ENCODE data around the gene DLEC1.

DLEC1 gene

DNA sequence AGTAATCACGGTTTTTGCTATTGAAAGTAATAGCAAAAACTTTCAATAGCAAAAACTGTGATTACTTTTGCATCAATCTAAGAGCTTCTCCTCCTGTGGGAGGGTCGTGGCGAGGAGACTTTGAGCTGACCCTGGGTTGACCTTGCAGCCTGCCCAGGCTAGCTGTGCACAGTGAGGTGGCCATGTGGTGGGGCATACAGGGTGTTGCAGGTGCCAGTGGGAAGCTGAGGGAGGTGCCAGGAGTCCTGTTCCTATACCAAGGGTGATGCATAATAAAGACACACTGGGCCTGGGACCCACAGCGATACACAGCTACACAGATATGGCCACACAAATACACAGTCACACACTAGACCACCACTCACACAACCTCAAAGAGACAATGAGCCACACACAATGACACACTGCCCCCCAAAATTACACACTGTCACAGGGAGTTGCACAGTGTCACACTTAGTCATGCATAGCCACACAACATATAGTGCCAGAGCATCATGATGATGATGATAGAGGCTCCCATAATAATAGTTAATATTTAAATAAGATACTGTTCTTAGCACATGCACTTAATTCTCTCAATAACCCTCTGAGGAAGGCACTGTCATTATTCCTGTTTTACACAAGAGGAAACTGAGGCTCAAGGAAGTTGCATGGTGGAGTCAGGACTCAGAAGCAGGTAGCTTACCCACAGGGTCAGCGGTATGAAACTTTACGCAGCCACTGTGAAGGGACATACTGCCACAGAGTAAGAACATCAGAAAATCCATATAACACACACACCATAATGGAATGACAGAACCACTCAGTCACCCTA is 15.9 kb upstream of the DLEC1 start:
- TF ChIP-seq TAF1 (IDR thresholded peaks at IDR 0.05; ENCODE audit: borderline replicate concordance, insufficient read depth, low read length) (no peak), POLR2AphosphoS5 (IDR thresholded peaks at IDR 0.05; ENCODE audit: low read depth, low read length) (no peak), SIN3A (IDR thresholded peaks at IDR 0.05; ENCODE audit: borderline replicate concordance, insufficient read depth, low read length) (no peak), FOXP2 (optimal IDR thresholded peaks at IDR 0.05; ENCODE audit: borderline replicate concordance, extremely low read depth, extremely low read length, insufficient read depth) (no peak)
- TF ChIP-seq, protein P1, sequence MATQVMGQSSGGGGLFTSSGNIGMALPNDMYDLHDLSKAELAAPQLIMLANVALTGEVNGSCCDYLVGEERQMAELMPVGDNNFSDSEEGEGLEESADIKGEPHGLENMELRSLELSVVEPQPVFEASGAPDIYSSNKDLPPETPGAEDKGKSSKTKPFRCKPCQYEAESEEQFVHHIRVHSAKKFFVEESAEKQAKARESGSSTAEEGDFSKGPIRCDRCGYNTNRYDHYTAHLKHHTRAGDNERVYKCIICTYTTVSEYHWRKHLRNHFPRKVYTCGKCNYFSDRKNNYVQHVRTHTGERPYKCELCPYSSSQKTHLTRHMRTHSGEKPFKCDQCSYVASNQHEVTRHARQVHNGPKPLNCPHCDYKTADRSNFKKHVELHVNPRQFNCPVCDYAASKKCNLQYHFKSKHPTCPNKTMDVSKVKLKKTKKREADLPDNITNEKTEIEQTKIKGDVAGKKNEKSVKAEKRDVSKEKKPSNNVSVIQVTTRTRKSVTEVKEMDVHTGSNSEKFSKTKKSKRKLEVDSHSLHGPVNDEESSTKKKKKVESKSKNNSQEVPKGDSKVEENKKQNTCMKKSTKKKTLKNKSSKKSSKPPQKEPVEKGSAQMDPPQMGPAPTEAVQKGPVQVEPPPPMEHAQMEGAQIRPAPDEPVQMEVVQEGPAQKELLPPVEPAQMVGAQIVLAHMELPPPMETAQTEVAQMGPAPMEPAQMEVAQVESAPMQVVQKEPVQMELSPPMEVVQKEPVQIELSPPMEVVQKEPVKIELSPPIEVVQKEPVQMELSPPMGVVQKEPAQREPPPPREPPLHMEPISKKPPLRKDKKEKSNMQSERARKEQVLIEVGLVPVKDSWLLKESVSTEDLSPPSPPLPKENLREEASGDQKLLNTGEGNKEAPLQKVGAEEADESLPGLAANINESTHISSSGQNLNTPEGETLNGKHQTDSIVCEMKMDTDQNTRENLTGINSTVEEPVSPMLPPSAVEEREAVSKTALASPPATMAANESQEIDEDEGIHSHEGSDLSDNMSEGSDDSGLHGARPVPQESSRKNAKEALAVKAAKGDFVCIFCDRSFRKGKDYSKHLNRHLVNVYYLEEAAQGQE (IDR thresholded peaks at IDR 0.05; ENCODE audit: insufficient read depth in 1 of 2, low read depth in 2 of 2, low read length in 2 of 2): no peak

- TF ChIP-seq, protein P1 (IDR thresholded peaks at IDR 0.05; ENCODE audit: insufficient read depth in 1 of 2, low read depth in 2 of 2, low read length in 2 of 2): no peak
- TF ChIP-seq POLR2AphosphoS5 (IDR thresholded peaks at IDR 0.05; ENCODE audit: low read depth, low read length): no peak
- TF ChIP-seq TAF1 (IDR thresholded peaks at IDR 0.05; ENCODE audit: borderline replicate concordance, insufficient read depth, low read length): no peak
- no peak for TF ChIP-seq SIN3A (IDR thresholded peaks at IDR 0.05; ENCODE audit: borderline replicate concordance, insufficient read depth, low read length)
- no peak for TF ChIP-seq FOXP2 (optimal IDR thresholded peaks at IDR 0.05; ENCODE audit: borderline replicate concordance, extremely low read depth, extremely low read length, insufficient read depth)
Measured at GRCh38 chr3:38026856-38027255, 12.2 kb upstream of the DLEC1 start.

DNA sequence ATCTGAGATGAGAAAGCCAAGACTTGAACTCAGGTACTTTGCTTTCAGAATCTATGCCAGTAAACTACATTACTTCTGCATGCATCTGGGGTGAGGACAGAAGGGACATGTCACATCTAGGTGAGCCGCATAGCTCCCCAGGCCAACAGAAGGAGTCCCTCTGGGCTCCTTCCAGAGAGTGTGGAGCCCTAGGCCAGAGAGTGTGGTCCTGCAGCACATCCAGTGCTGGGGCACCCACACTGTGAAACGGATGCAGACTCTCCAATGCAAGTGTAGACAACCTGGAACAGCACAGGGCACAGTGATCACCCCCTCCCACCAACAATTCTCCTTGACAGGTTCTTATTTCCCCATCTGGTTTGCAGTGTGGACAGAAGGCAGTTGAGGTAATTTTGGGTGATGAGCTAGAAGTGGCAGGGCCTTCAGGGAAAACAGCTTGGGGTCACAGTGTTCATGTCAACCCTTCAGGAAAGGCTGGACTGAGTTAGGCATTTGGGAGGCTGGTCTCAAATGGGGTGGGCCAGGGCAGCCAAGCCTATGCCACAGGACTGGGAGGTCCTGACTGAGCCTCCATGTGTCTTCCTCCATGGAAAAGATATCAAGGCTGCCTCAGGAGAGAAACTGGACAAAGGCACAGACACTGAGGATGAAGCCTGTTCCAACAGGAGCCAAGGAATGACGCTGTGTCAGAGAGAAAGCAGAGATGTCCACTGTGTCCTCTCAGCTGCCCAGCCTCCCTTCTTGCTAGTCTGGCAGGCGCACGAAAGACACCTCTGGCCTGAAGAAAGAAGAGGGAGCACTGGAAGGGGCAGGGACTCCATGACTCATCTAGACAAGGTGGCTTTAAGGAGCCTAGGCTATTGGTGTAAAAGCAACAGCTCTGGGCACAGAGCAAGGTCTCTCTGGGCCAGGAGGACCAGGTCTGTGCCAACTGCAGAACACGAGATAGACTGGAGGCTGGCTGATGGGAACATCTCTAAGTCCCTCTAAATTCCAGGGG is 11.2 kb upstream of the DLEC1 start:
- TF ChIP-seq POLR2AphosphoS5 (IDR thresholded peaks at IDR 0.05; ENCODE audit: low read depth, low read length) (no peak), SIN3A (IDR thresholded peaks at IDR 0.05; ENCODE audit: borderline replicate concordance, insufficient read depth, low read length) (no peak), FOXP2 (optimal IDR thresholded peaks at IDR 0.05; ENCODE audit: borderline replicate concordance, extremely low read depth, extremely low read length, insufficient read depth) (no peak), TAF1 (IDR thresholded peaks at IDR 0.05; ENCODE audit: borderline replicate concordance, insufficient read depth, low read length) (no peak)
- TF ChIP-seq, protein P1 (IDR thresholded peaks at IDR 0.05; ENCODE audit: insufficient read depth in 1 of 2, low read depth in 2 of 2, low read length in 2 of 2): no peak

DNA sequence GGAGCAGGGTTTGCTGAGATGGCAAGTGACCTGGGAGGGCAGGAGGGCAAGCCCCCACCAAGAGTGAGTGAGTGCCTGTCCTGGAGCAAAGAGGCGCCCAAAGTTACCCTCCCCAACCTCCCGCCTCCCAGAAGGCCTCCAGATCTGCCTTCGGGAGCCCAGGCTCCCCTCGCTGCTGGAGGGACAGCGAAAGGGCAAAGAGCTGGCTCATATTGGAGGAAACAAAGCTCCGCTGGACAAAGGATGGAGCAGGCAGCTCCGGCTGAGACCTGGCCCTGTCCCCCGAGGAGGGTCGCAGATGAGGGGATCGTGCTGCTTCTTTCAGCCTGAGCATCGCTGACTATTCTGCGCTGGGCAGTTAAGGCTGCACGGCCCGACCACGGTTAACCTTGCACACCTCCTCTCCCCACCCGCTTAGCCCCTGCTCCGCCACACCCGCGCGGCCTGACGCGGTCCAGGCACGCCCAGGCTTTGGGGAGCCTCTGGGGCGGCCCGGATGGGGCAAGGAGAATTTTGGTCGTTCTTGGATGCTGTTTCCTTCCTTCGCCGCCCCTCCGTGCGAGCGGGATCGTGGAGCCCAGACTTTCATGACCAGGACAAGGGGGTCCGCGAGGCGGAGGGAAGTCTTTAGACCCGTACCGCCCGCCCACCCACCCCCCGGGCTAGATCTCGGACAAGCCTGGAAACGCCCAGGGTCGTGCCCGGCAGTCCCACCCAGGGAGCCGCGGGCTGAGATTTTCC is 10.2 kb upstream of the DLEC1 start:
- TF ChIP-seq TAF1 (IDR thresholded peaks at IDR 0.05; ENCODE audit: borderline replicate concordance, insufficient read depth, low read length) (no peak), POLR2AphosphoS5 (IDR thresholded peaks at IDR 0.05; ENCODE audit: low read depth, low read length) (no peak), FOXP2 (optimal IDR thresholded peaks at IDR 0.05; ENCODE audit: borderline replicate concordance, extremely low read depth, extremely low read length, insufficient read depth) (no peak), SIN3A (IDR thresholded peaks at IDR 0.05; ENCODE audit: borderline replicate concordance, insufficient read depth, low read length) (no peak)
- TF ChIP-seq, protein P1 (IDR thresholded peaks at IDR 0.05; ENCODE audit: insufficient read depth in 1 of 2, low read depth in 2 of 2, low read length in 2 of 2): no peak

Measured in PFSK-1 (cell line).